MM.1S (cell line): ENCODE data around the gene NAIF1.

Experiments
- DNase-seq: peaks from one replicate; pipeline ENCODE4 v3.0.0-alpha.2; 2015
- H2AFZ ChIP-seq: fragments of 300-600 bp; sonication (generic); 2 replicates; pipeline ENCODE4 v1.6.0; 2016; ENCODE audit warnings: antibody characterized with exemption, low read length
- H3F3A ChIP-seq: fragments of 300-600 bp; sonication (generic); 2 replicates; pipeline ENCODE4 v1.6.1; 2016; ENCODE audit warnings: mild to moderate bottlenecking, antibody characterized with exemption, low read length, moderate library complexity, mixed read lengths; ENCODE audit not compliant: insufficient read depth
- H3K27ac ChIP-seq: fragments of 300-600 bp; sonication (generic); 2 replicates; pipeline ENCODE4 v1.5.1; 2016; ENCODE audit warnings: mild to moderate bottlenecking, low read length
- H3K27me3 ChIP-seq: fragments of 300-600 bp; sonication (generic); replicated peaks from 2 replicates; pipeline ENCODE4 v1.6.0; 2016; ENCODE audit warnings: low read length; ENCODE audit not compliant: insufficient read depth
- H3K36me3 ChIP-seq: fragments of 300-600 bp; sonication (generic); replicated peaks from 2 replicates; pipeline ENCODE4 v1.6.1; 2016; ENCODE audit warnings: mild to moderate bottlenecking, low read length, mixed read lengths; ENCODE audit not compliant: insufficient read depth
- H3K4me1 ChIP-seq: fragments of 300-600 bp; sonication (generic); 2 replicates; pipeline ENCODE4 v1.6.1; 2016; ENCODE audit warnings: low read length, mixed read lengths
- H3K4me2 ChIP-seq: fragments of 300-600 bp; sonication (generic); 2 replicates; pipeline ENCODE4 v1.6.0; 2016; ENCODE audit warnings: low read depth, low read length
- H3K4me3 ChIP-seq: fragments of 300-600 bp; sonication (generic); 2 replicates; pipeline ENCODE4 v1.5.1; 2016; ENCODE audit warnings: low read length, mixed read lengths
- H3K79me2 ChIP-seq: fragments of 300-600 bp; sonication (generic); 2 replicates; pipeline ENCODE4 v1.6.1; 2016; ENCODE audit warnings: mixed run types, low read length, mixed read lengths
- H3K9ac ChIP-seq: fragments of 300-600 bp; sonication (generic); 2 replicates; pipeline ENCODE4 v1.6.1; 2016; ENCODE audit warnings: low read length, mixed read lengths
- H3K9me2 ChIP-seq: fragments of 300-600 bp; sonication (generic); replicated peaks from 2 replicates; pipeline ENCODE4 v1.6.1; 2016; ENCODE audit warnings: mild to moderate bottlenecking, low read length, mixed read lengths; ENCODE audit not compliant: insufficient read depth
- H3K9me3 ChIP-seq: fragments of 300-600 bp; sonication (generic); replicated peaks from 2 replicates; pipeline ENCODE4 v1.6.1; 2016; ENCODE audit warnings: mild to moderate bottlenecking, low read length, mixed read lengths; ENCODE audit not compliant: insufficient read depth
- H4K20me1 ChIP-seq: fragments of 300-600 bp; sonication (generic); 2 replicates; pipeline ENCODE4 v1.6.1; 2016; ENCODE audit warnings: mild to moderate bottlenecking, low read length, moderate library complexity, mixed read lengths; ENCODE audit not compliant: insufficient read depth
- CTCF ChIP-seq: fragments of 300-600 bp; sonication (generic); IDR thresholded peaks from 2 replicates; pipeline ENCODE4 v1.5.1; 2016; ENCODE audit warnings: antibody characterized with exemption, low read length, mixed read lengths
- EZH2 ChIP-seq: fragments of 300-600 bp; sonication (generic); optimal IDR thresholded peaks from 2 replicates; pipeline ENCODE3; 2017; ENCODE audit warnings: low read depth, mild to moderate bottlenecking, antibody characterized with exemption, low read length, mixed read lengths
- EZH2phosphoT487 ChIP-seq: fragments of 300-600 bp; sonication (generic); IDR thresholded peaks from 2 replicates; pipeline ENCODE4 v1.6.1; 2018; ENCODE audit warnings: antibody characterized with exemption, low read length

The NAIF1 gene

GRCh38 chr9:128066713-128067644 is at the start of gene NAIF1:
NAIF1 (minus strand) TSS chr9:128067320; CDS start chr9:128067101, 219 bp downstream.
- no peaks in the 10 kb centered on the region for H4K20me1 ChIP-seq
- no peaks in the 10 kb centered on the region for H3K9me2 ChIP-seq
- H3K4me2 ChIP-seq: peak within 1 kb of the TSS; percentile 96
- H3K79me2 ChIP-seq: peaks cover 55% of the 10 kb centered on the region
- no peaks in the 10 kb centered on the region for H3K27me3 ChIP-seq
- peak within 1 kb of the TSS; percentile 92 for H3K27ac ChIP-seq
- H3K9me3 ChIP-seq: no peaks in the 10 kb centered on the region
- peaks cover 24% of the 10 kb centered on the region for H3K4me1 ChIP-seq
- peaks cover 31% of the 10 kb centered on the region for H3F3A ChIP-seq
- H2AFZ ChIP-seq: peak within 1 kb of the TSS; percentile 71
- DNase-seq: peak; percentile 100
- no peaks in the 10 kb centered on the region for H3K36me3 ChIP-seq
- TF ChIP-seq CTCF (peak; percentile 4; the same call in 1 of the 2 replicates), EZH2phosphoT487 (no peak)
- peak within 1 kb of the TSS; percentile 98 for H3K4me3 ChIP-seq
- peak within 1 kb of the TSS; percentile 80 for H3K9ac ChIP-seq

GRCh38 chr9:128116104-128117083 is 49.3 kb upstream of the NAIF1 start:
- H3K4me3 ChIP-seq: no peak overlapping the region
- no peaks in the 10 kb centered on the region for H3K79me2 ChIP-seq
- H3K4me2 ChIP-seq: no peak overlapping the region
- H3K27me3 ChIP-seq: no peaks in the 10 kb centered on the region
- no peak for DNase-seq
- H3K9me3 ChIP-seq: no peaks in the 10 kb centered on the region
- H3K4me1 ChIP-seq: no peaks in the 10 kb centered on the region
- no peaks in the 10 kb centered on the region for H3K36me3 ChIP-seq
- H3K9me2 ChIP-seq: no peaks in the 10 kb centered on the region
- H3K27ac ChIP-seq: no peak overlapping the region
- no peaks in the 10 kb centered on the region for H4K20me1 ChIP-seq
- H2AFZ ChIP-seq: no peak overlapping the region
- TF ChIP-seq EZH2: no peak
- TF ChIP-seq CTCF: no peak
- no peak for TF ChIP-seq EZH2phosphoT487
- H3K9ac ChIP-seq: no peak overlapping the region
- H3F3A ChIP-seq: no peaks in the 10 kb centered on the region

- Histone ChIP-seq H3K27ac (no peak overlapping the region), H4K20me1 (no peaks in the 10 kb centered on the region), H2AFZ (no peak overlapping the region), H3K4me3 (no peak overlapping the region), H3K9me2 (no peaks in the 10 kb centered on the region), H3K27me3 (no peaks in the 10 kb centered on the region), H3K79me2 (no peaks in the 10 kb centered on the region), H3K9ac (no peak overlapping the region), H3K9me3 (no peaks in the 10 kb centered on the region), H3K4me1 (no peaks in the 10 kb centered on the region), H3K36me3 (no peaks in the 10 kb centered on the region), H3F3A (no peaks in the 10 kb centered on the region), H3K4me2 (no peak overlapping the region)
- TF ChIP-seq EZH2 (no peak), EZH2phosphoT487 (no peak), CTCF (no peak)
- no peak for DNase-seq
These were observed 48.3 kb upstream of the NAIF1 start for GRCh38 chr9:128115187-128116103.
